IMR-90 (cell line): Measurements from ENCODE around the gene TTC8. TPM values are rescaled to one million over a fixed set of nuclear protein-coding genes. Genes with fewer than 3 reads are reported as not detected.

Experiments used
- ATAC-seq: fragments of 200-7000 bp; cut with Tn5 transposase; 2 replicates; pipeline ENCODE4 v1.9.1; 2020; ENCODE audit warnings: low read depth, mild to moderate bottlenecking, moderate library complexity
- BruUV-seq: library from RNA; stranded (reverse); fragments of 400-500 nt; replicated peaks from 2 replicates; lab custom pipeline; 2021; lab: Mats Ljungman, UMichigan
- CTCF ChIA-PET: fragments of 300-600 bp; formaldehyde crosslinking; extraction: SDS; loops from one replicate; lab custom pipeline; 2021; ENCODE audit warnings: antibody characterized with exemption; lab: Yijun Ruan, JAX
- POLR2A ChIA-PET: fragments of 300-600 bp; sonication (Branson Sonifier 250); formaldehyde crosslinking; loops from one replicate; lab custom pipeline; 2022; ENCODE audit warnings: antibody characterized with exemption; ENCODE audit not compliant: unreplicated experiment; lab: Charles Lee
- DNase-seq: peaks from one replicate; pipeline ENCODE4 v3.0.0; 2013
- H2AFZ ChIP-seq: replicated peaks from 2 replicates; pipeline ENCODE3; 2013; ENCODE audit warnings: low read length, mild to moderate bottlenecking; ENCODE audit not compliant: poor library complexity
- H2AK5ac ChIP-seq: 2 replicates; pipeline ENCODE4 v1.6.1; 2013; ENCODE audit warnings: low read depth, low read length, inconsistent platforms
- H2AK9ac ChIP-seq: replicated peaks from 2 replicates; pipeline ENCODE3; 2013; ENCODE audit warnings: mild to moderate bottlenecking, low read depth, low read length, moderate library complexity; ENCODE audit not compliant: poor library complexity
- H2BK120ac ChIP-seq: 2 replicates; pipeline ENCODE4 v1.6.1; 2013; ENCODE audit warnings: low read depth, low read length, inconsistent platforms
- H2BK15ac ChIP-seq: 3 replicates; pipeline ENCODE4 v1.6.1; 2013; ENCODE audit warnings: low read depth, low read length, inconsistent platforms
- H2BK20ac ChIP-seq: 2 replicates; pipeline ENCODE4 v1.6.1; 2013; ENCODE audit warnings: low read depth, mild to moderate bottlenecking, inconsistent platforms, low read length, moderate library complexity
- H2BK5ac ChIP-seq: 2 replicates; pipeline ENCODE4 v1.6.1; 2013; ENCODE audit warnings: mild to moderate bottlenecking, low read depth, low read length, inconsistent platforms; ENCODE audit not compliant: poor library complexity, severe bottlenecking
- H3K14ac ChIP-seq: replicated peaks from 2 replicates; pipeline ENCODE4 v1.6.1; 2013; ENCODE audit warnings: low read depth, low read length, inconsistent platforms
- H3K18ac ChIP-seq: 2 replicates; pipeline ENCODE4 v1.6.1; 2013; ENCODE audit warnings: low read depth, low read length, control low read depth
- H3K23ac ChIP-seq: 2 replicates; pipeline ENCODE4 v1.6.1; 2013; ENCODE audit warnings: low read depth, low read length, inconsistent platforms
- H3K27ac ChIP-seq: 2 replicates; pipeline ENCODE4 v1.5.1; 2013; ENCODE audit warnings: mild to moderate bottlenecking, control low read depth, low read length; ENCODE audit not compliant: insufficient read depth
- H3K27me3 ChIP-seq: 2 replicates; pipeline ENCODE4 v1.6.1; 2013; ENCODE audit warnings: low read length; ENCODE audit not compliant: control insufficient read depth, insufficient read depth
- H3K36me3 ChIP-seq: 2 replicates; pipeline ENCODE4 v1.6.1; 2013; ENCODE audit warnings: low read length, mixed read lengths; ENCODE audit not compliant: control insufficient read depth, insufficient read depth
- H3K4ac ChIP-seq: 2 replicates; pipeline ENCODE4 v1.6.1; 2013; ENCODE audit warnings: low read depth, low read length, inconsistent platforms
- H3K4me1 ChIP-seq: 2 replicates; pipeline ENCODE4 v1.6.1; 2013; ENCODE audit warnings: low read length, mixed read lengths; ENCODE audit not compliant: control insufficient read depth, insufficient read depth
- H3K4me2 ChIP-seq: 2 replicates; pipeline ENCODE4 v1.6.1; 2013; ENCODE audit warnings: low read depth, mild to moderate bottlenecking, control low read depth, low read length, moderate library complexity
- H3K4me3 ChIP-seq: 2 replicates; pipeline ENCODE4 v1.5.1; 2013; ENCODE audit warnings: low read depth, mild to moderate bottlenecking, control low read depth, low read length, moderate library complexity; ENCODE audit not compliant: insufficient read depth
- H3K56ac ChIP-seq: 2 replicates; pipeline ENCODE4 v1.6.1; 2013; ENCODE audit warnings: low read length, inconsistent platforms; ENCODE audit not compliant: insufficient read depth; ENCODE audit errors: extremely low read depth
- H3K79me1 ChIP-seq, 2 experiments: 2 replicates each; pipeline ENCODE4 v1.6.1; 2013; ENCODE audit warnings: low read length in 2 of 2, inconsistent platforms in 1 of 2, low read depth in 1 of 2
- H3K9ac ChIP-seq: 2 replicates; pipeline ENCODE4 v1.6.1; 2013; ENCODE audit warnings: low read depth, low read length, control low read depth
- H3K9me1 ChIP-seq: 2 replicates; pipeline ENCODE4 v1.6.1; 2013; ENCODE audit warnings: low read length, inconsistent platforms; ENCODE audit not compliant: insufficient read depth
- H3K9me3 ChIP-seq: 2 replicates; pipeline ENCODE4 v1.6.1; 2013; ENCODE audit warnings: low read length; ENCODE audit not compliant: control insufficient read depth, insufficient read depth
- H4K20me1 ChIP-seq: 2 replicates; pipeline ENCODE4 v1.6.1; 2013; ENCODE audit warnings: low read length, inconsistent platforms; ENCODE audit not compliant: insufficient read depth
- H4K5ac ChIP-seq: 2 replicates; pipeline ENCODE4 v1.6.1; 2013; ENCODE audit warnings: mild to moderate bottlenecking, low read depth, low read length, control low read depth
- H4K8ac ChIP-seq, 2 experiments: 2 replicates each; pipeline ENCODE4 v1.6.1; 2013; ENCODE audit warnings: low read depth in 2 of 2, low read length in 2 of 2, control low read depth in 1 of 2, inconsistent platforms in 1 of 2
- H4K91ac ChIP-seq: 2 replicates; pipeline ENCODE4 v1.6.1; 2013; ENCODE audit warnings: low read depth, low read length, inconsistent platforms; ENCODE audit not compliant: insufficient read depth
- BHLHE40 ChIP-seq: fragments of 150-350 bp; IDR thresholded peaks from 2 replicates; pipeline ENCODE4 v1.6.1; 2016; ENCODE audit warnings: mild to moderate bottlenecking, low read depth, low read length
- CEBPB ChIP-seq: IDR thresholded peaks from 2 replicates; pipeline ENCODE4 v1.6.1; 2012; ENCODE audit warnings: low read depth, low read length, improper control_type of control experiment
- CHD1 ChIP-seq: IDR thresholded peaks from 2 replicates; pipeline ENCODE4 v1.6.1; 2012; ENCODE audit warnings: low read depth, low read length, improper control_type of control experiment
- CTCF ChIP-seq: conservative IDR thresholded peaks from 2 replicates; pipeline ENCODE4 v1.5.1; 2012; ENCODE audit warnings: mild to moderate bottlenecking, low read depth, low read length, improper control_type of control experiment
- ELK1 ChIP-seq: fragments of 150-350 bp; IDR thresholded peaks from 2 replicates; pipeline ENCODE4 v1.6.1; 2016; ENCODE audit warnings: low read depth, mild to moderate bottlenecking, low read length, moderate library complexity, borderline replicate concordance
- FOS ChIP-seq: fragments of 150-350 bp; IDR thresholded peaks from 2 replicates; pipeline ENCODE4 v1.6.1; 2016; ENCODE audit warnings: low read depth, low read length
- MAFK ChIP-seq: IDR thresholded peaks from 2 replicates; pipeline ENCODE4 v1.6.1; 2012; ENCODE audit warnings: low read depth, low read length, improper control_type of control experiment
- MAZ ChIP-seq: IDR thresholded peaks from 2 replicates; pipeline ENCODE4 v1.6.1; 2012; ENCODE audit warnings: low read depth, mild to moderate bottlenecking, low read length, improper control_type of control experiment, moderate library complexity, borderline replicate concordance
- MXI1 ChIP-seq: IDR thresholded peaks from 2 replicates; pipeline ENCODE4 v1.6.1; 2012; ENCODE audit warnings: low read depth, mild to moderate bottlenecking, low read length, moderate library complexity, borderline replicate concordance
- NFE2L2 ChIP-seq: fragments of 150-350 bp; IDR thresholded peaks from 2 replicates; pipeline ENCODE4 v1.6.1; 2016; ENCODE audit warnings: low read depth, mild to moderate bottlenecking, low read length
- POLR2A ChIP-seq: IDR thresholded peaks from 2 replicates; pipeline ENCODE4 v1.6.1; 2012; ENCODE audit warnings: mild to moderate bottlenecking, low read depth, low read length
- RAD21 ChIP-seq: IDR thresholded peaks from 2 replicates; pipeline ENCODE4 v1.6.1; 2012; ENCODE audit warnings: low read length, improper control_type of control experiment
- RCOR1 ChIP-seq: IDR thresholded peaks from 2 replicates; pipeline ENCODE4 v1.6.1; 2012; ENCODE audit warnings: mild to moderate bottlenecking, low read length, improper control_type of control experiment; ENCODE audit not compliant: insufficient replicate concordance
- RFX5 ChIP-seq: IDR thresholded peaks from 2 replicates; pipeline ENCODE4 v1.8.0; 2012; ENCODE audit warnings: low read depth, mild to moderate bottlenecking, low read length, moderate library complexity
- SMC3 ChIP-seq: fragments of 150-350 bp; IDR thresholded peaks from 2 replicates; pipeline ENCODE4 v1.6.1; 2016; ENCODE audit warnings: low read depth, mild to moderate bottlenecking, antibody characterized with exemption, low read length, moderate library complexity
- USF2 ChIP-seq: fragments of 150-350 bp; IDR thresholded peaks from 2 replicates; pipeline ENCODE4 v1.6.1; 2017; ENCODE audit warnings: mild to moderate bottlenecking, antibody characterized with exemption, low read length, low read depth
- whole genome bisulfite sequencing, 2 experiments: methylation state at CpG; one replicate each; pipeline versions ENCODE4 v1.1.5 to v1.1.7; 2013; ENCODE audit warnings: missing lambda C conversion rate in 2 of 2; ENCODE audit not compliant: insufficient read length in 1 of 2; ENCODE audit errors: extremely low coverage in 2 of 2; 5-methylcytosine and 5-hydroxymethylcytosine counted together
- dilution Hi-C: fragments of 300-500 bp; cut with HindIII; formaldehyde crosslinking; loops from one replicate; pipeline ENCODE4 v1.14.3; 2018; ENCODE audit warnings: low sequenced_read_pairs; ENCODE audit not compliant: unreplicated experiment
- in situ Hi-C: fragments of 300-500 bp; cut with MboI; formaldehyde crosslinking; loops from 3 replicates; pipeline ENCODE4 v1.14.3; 2019; ENCODE audit warnings: low sequenced_read_pairs, inconsistent platforms, mixed read lengths
- intact Hi-C: fragments of 100-400 bp; cut with micrococcal nuclease; formaldehyde crosslinking; loops from 2 replicates; pipeline ENCODE4 v1.10.0; 2022
- polyA plus RNA-seq, 3 experiments: library from polyadenylated mRNA; depleted of rRNA; stranded (reverse); fragments of >200 nt; gene quantifications; 2 replicates each; pipeline ENCODE4 v1.2.3, GENCODE V29; 2012; ENCODE audit warnings: low replicate concordance in 1 of 3
- total RNA-seq: library from RNA; depleted of rRNA; stranded (reverse); fragments of >200 nt; gene quantifications from 2 replicates; pipeline ENCODE4 v1.2.3, GENCODE V29; 2012

The TTC8 gene
- total and polyA plus RNA-seq, 2 of the 4 experiments (the other 2 are of a cell fraction), result 48.9 to 84.2 TPM

GRCh38 chr14:88908216-88908615 is 83.8 kb downstream of the TTC8 start:
- ChIA-PET CTCF (no interaction called here), POLR2A (no interaction called here)
- Histone ChIP-seq H3K79me1 (no peaks in the 10 kb centered on the region), H2AK5ac (no peak overlapping the region), H3K14ac (no peak overlapping the region), H2BK5ac (no peak overlapping the region), H2AK9ac (no peak overlapping the region), H3K4me1 (no peaks in the 10 kb centered on the region), H2AFZ (no peak overlapping the region), H3K9ac (no peak overlapping the region), H4K20me1 (no peaks in the 10 kb centered on the region), H3K9me3 (peaks cover 12% of the 10 kb centered on the region), H3K27me3 (no peaks in the 10 kb centered on the region), H3K23ac (no peak overlapping the region), H4K8ac (no peak overlapping the region), H2BK15ac (no peak overlapping the region), H3K56ac (no peak overlapping the region), H3K27ac (no peak overlapping the region), H3K9me1 (no peaks in the 10 kb centered on the region), H3K18ac (no peak overlapping the region), H4K5ac (no peak overlapping the region), H4K91ac (no peak overlapping the region), H3K36me3 (no peaks in the 10 kb centered on the region), H3K4ac (no peak overlapping the region), H3K4me3 (no peak overlapping the region), H2BK20ac (no peak overlapping the region), H3K4me2 (no peak overlapping the region), H2BK120ac (no peak overlapping the region)
- no TSS peak for BruUV-seq
- dilution Hi-C loops (no loop called here), in situ Hi-C loops (no loop called here), intact Hi-C loops (no loop called here)
- DNase-seq (no peak), ATAC-seq (no peak)
- WGBS, 2 experiments, result no CpG with 5 or more reads among the region's 1 CpG
- TF ChIP-seq SMC3, result no peak
- no peak for TF ChIP-seq CHD1
- TF ChIP-seq POLR2A, result no peak
- no peak for TF ChIP-seq CEBPB
- TF ChIP-seq ELK1, result no peak
- TF ChIP-seq USF2, result no peak
- no peak for TF ChIP-seq FOS
- TF ChIP-seq CTCF, result no peak
- TF ChIP-seq MXI1, result no peak
- TF ChIP-seq MAZ, result no peak
- no peak for TF ChIP-seq RCOR1
- no peak for TF ChIP-seq MAFK
- TF ChIP-seq RFX5, result no peak
- no peak for TF ChIP-seq RAD21
- no peak for TF ChIP-seq BHLHE40
- no peak for TF ChIP-seq NFE2L2
